Activated naive CD8-positive, alpha-beta T cell (primary cell): Measurements from ENCODE around the gene TAS1R2.

ENCODE experiments used
- H3K27ac Mint-ChIP-seq: one replicate; pipeline ENCODE4 v1.8.0; 2021; ENCODE audit warnings: mixed read lengths
- H3K27me3 Mint-ChIP-seq: one replicate; pipeline ENCODE4 v1.8.0; 2021; ENCODE audit warnings: mixed read lengths
- H3K36me3 Mint-ChIP-seq: one replicate; pipeline ENCODE4 v1.8.0; 2021; ENCODE audit warnings: mixed read lengths
- H3K4me1 Mint-ChIP-seq: one replicate; pipeline ENCODE4 v1.8.0; 2021; ENCODE audit warnings: low read depth, mixed read lengths
- H3K4me3 Mint-ChIP-seq: one replicate; pipeline ENCODE4 v1.8.0; 2021; ENCODE audit warnings: mild to moderate bottlenecking, mixed read lengths
- H3K9me3 Mint-ChIP-seq: one replicate; pipeline ENCODE4 v1.8.0; 2021; ENCODE audit warnings: low read depth, mixed read lengths

TAS1R2 gene

DNA sequence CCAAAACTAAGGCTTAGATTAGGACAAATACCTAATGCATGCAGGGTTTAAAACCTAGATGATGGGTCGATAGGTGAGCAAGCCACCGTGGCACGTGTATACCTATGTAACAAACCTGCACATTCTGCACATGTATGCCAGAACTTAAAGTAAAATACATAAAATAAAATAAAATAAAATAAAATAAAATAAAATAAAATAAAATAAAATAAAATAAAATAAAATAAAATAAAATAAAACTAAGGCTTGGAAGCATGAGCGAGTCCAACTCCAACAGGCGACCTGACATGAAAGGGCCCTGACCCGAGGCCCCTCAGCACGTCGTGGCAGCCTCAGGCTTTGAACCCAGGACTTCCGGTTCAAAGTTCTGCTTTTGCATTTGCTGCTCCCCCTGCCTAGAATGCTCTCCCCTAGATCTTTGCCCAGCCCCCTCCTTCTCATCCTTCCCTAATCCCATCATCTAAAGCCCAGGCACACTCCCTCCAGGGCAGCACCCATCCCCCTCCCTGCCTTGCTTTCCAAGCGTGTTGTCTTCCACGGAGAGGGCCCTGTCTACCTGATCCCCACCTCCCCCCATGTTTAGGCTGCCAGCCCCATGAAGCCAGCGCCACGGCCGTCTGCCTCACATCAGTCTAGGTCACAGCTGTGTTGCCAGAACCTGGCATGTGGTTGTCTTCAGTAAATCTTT lies 64.3 kb downstream of the TAS1R2 start:
- Mint-ChIP-seq H3K27me3 (peaks cover 20% of the 10 kb centered on the region), H3K9me3 (no peaks in the 10 kb centered on the region), H3K36me3 (no peaks in the 10 kb centered on the region), H3K27ac (no peak overlapping the region), H3K4me1 (no peaks in the 10 kb centered on the region), H3K4me3 (no peak overlapping the region)

DNA sequence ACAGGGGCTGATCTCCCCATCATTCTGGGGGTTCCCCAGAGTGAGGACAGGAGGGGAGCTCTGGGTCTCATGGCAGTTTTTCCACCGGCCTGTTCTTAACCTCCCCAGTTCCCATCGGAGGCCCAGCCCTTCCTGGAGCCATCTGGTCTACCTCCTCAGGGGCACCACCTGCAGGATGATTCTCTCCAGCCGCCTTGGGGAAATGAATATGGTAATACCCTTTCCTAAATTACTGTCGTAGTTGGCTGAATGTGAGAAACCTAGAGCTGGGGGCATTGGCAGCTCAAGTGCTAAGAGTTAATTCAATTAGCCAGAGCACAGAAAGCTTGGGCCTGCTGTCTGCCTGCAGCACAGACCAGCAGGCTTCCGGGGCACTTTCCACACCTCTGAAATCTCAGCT lies 64.9 kb downstream of the TAS1R2 start:
- peaks cover 22% of the 10 kb centered on the region for H3K27me3 Mint-ChIP-seq
- no peak overlapping the region for H3K4me3 Mint-ChIP-seq
- H3K27ac Mint-ChIP-seq = no peak overlapping the region
- H3K36me3 Mint-ChIP-seq = no peaks in the 10 kb centered on the region
- no peaks in the 10 kb centered on the region for H3K4me1 Mint-ChIP-seq
- no peaks in the 10 kb centered on the region for H3K9me3 Mint-ChIP-seq

DNA sequence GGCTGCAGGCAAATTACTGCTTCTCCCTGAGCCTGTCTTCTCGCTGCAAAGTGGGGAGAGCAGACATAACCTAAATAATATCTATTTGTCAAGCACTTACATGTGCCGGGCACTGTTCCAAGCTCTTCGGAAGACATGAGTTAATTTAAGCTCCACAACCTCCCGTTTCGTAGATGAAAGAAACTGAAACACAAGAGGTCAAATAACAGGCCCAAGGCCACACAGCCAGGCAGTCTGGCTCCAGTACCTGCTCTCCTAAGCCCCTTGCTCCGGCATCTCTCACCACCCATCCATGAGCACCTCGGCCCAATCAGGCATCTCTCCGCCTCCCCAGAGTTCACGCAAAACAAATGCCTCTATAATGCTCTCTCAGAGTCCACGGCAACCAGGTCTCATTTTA lies 65.4 kb downstream of the TAS1R2 start:
- Mint-ChIP-seq H3K4me1 (no peaks in the 10 kb centered on the region), H3K27me3 (peaks cover 22% of the 10 kb centered on the region), H3K9me3 (no peaks in the 10 kb centered on the region), H3K27ac (no peak overlapping the region), H3K4me3 (no peak overlapping the region), H3K36me3 (no peaks in the 10 kb centered on the region)

DNA sequence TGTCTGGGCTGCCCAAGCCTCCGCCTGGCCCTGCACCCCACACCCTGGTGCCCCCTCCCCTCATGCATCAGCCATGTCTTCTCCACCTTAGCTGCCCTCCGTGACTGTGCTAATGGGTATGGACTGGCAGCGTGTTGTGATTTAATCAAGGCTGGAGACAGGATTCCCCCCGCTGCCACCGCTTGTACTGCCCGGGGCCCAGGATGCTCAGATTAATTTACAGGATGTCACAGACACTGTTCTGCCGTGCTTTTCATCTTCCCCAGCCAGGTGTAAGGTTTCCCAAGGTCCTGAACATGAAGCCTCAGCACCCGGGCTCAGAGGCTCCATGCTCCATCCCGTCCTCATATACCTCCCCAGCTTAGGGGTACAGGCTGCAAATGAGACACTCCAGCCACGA lies 66.3 kb downstream of the TAS1R2 start:
- no peak overlapping the region for H3K27ac Mint-ChIP-seq
- H3K4me3 Mint-ChIP-seq = no peak overlapping the region
- peaks cover 24% of the 10 kb centered on the region for H3K27me3 Mint-ChIP-seq
- no peaks in the 10 kb centered on the region for H3K36me3 Mint-ChIP-seq
- H3K4me1 Mint-ChIP-seq = no peaks in the 10 kb centered on the region
- no peaks in the 10 kb centered on the region for H3K9me3 Mint-ChIP-seq

DNA sequence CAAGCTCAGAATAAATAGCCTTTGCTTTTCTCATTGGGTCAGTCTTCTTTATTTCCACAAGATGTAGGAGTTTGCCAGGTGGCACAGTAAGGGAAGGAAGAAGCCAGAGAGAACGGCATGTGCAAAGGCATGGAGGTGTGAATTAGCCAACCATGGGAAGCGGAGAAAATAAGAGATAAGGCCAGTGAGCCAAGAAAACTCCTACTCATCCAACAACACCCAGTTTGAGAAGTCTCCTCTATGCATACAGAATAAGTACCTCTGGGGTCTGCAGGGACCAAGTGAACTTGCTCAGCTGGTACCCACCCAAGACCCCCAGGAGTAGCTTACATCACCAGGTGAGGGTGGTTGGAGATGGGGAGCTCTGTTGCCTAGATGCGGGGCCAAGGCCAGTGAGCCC lies 66.7 kb downstream of the TAS1R2 start:
- H3K9me3 Mint-ChIP-seq = no peaks in the 10 kb centered on the region
- no peaks in the 10 kb centered on the region for H3K4me1 Mint-ChIP-seq
- peaks cover 24% of the 10 kb centered on the region for H3K27me3 Mint-ChIP-seq
- no peaks in the 10 kb centered on the region for H3K36me3 Mint-ChIP-seq
- H3K4me3 Mint-ChIP-seq = no peak overlapping the region
- no peak overlapping the region for H3K27ac Mint-ChIP-seq
